Lung (tissue), 12 donors: ENCODE data around the gene ANXA1. TPM values are rescaled to one million over a fixed set of nuclear protein-coding genes. Genes with fewer than 3 reads are reported as not detected.

ENCODE experiments used
- ATAC-seq: fragments of 200-7000 bp; cut with Tn5 transposase; one replicate; pipeline ENCODE4 v1.9.1; 2020; ENCODE audit warnings: moderate number of reproducible peaks; ENCODE audit not compliant: insufficient read depth, low FRiP score
- DNase-seq, 3 donors: peaks; one replicate each; pipeline ENCODE4 v3.0.0-alpha.2; 2013 to 2017
- H3K27ac ChIP-seq, 2 donors: one replicate each; pipeline ENCODE4 v1.5.1; 2013; ENCODE audit warnings: mild to moderate bottlenecking in 2 of 2, moderate library complexity in 2 of 2, control low read depth in 1 of 2, inconsistent platforms in 1 of 2, low read depth in 1 of 2, low read length in 1 of 2
- H3K27me3 ChIP-seq, 3 donors: one replicate each; pipeline ENCODE4 v1.5.1; 2013; ENCODE audit warnings: low read length in 2 of 3; ENCODE audit not compliant: control insufficient read depth in 3 of 3, insufficient read depth in 3 of 3
- H3K36me3 ChIP-seq, 4 donors: one replicate each; pipeline ENCODE4 v1.5.1; 2013; ENCODE audit warnings: low read length in 4 of 4, mild to moderate bottlenecking in 1 of 4, moderate library complexity in 1 of 4; ENCODE audit not compliant: control insufficient read depth in 4 of 4, insufficient read depth in 4 of 4
- H3K4me1 ChIP-seq, 5 donors: one replicate each; pipeline ENCODE4 v1.5.1; 2013; ENCODE audit warnings: low read length in 5 of 5, mild to moderate bottlenecking in 2 of 5, moderate library complexity in 1 of 5; ENCODE audit not compliant: control insufficient read depth in 5 of 5, insufficient read depth in 5 of 5
- H3K4me3 ChIP-seq: one replicate; pipeline ENCODE4 v1.5.1; 2013; ENCODE audit warnings: mild to moderate bottlenecking, control low read depth, moderate library complexity
- H3K9ac ChIP-seq, 2 donors: one replicate each; pipeline ENCODE4 v1.5.1; 2013; ENCODE audit warnings: low read length in 2 of 2, control low read depth in 1 of 2; ENCODE audit not compliant: insufficient read depth in 1 of 2
- H3K9me3 ChIP-seq, 4 donors: one replicate each; pipeline ENCODE4 v1.5.1; 2013; ENCODE audit warnings: low read length in 3 of 4, mild to moderate bottlenecking in 1 of 4, moderate library complexity in 1 of 4; ENCODE audit not compliant: control insufficient read depth in 4 of 4, insufficient read depth in 3 of 4
- WGBS, 2 donors: extraction: QIAGEN DNeasy Blood & Tissue Kit; methylation state at CpG; one replicate each; pipeline ENCODE4 v1.1.7; 2013; 5-methylcytosine and 5-hydroxymethylcytosine counted together
- polyA plus RNA-seq, 2 donors: library from polyadenylated mRNA; stranded (reverse); fragments of 200-250 nt; gene quantifications; one replicate each; pipeline ENCODE4 v1.2.1, GENCODE V29; 2013
- total RNA-seq, 2 donors: library from RNA; depleted of rRNA in 1 of 2; stranded (reverse); fragments of >200 nt in 1 of 2; gene quantifications; one replicate each; pipeline ENCODE4 v1.2.1, GENCODE V29; 2014 to 2021
- TF ChIP-seq, protein P1 (sequence below): IDR thresholded peaks from 2 replicates; pipeline ENCODE4 v1.5.1; 2012; ENCODE audit warnings: mild to moderate bottlenecking; ENCODE audit errors: control extremely low read depth, extremely low read depth
- donor health status: control.
- donor health status: control.
- donor health status: Bipolar disorder and iron deficiency.
- donor health status: healthy.
- donor health status: DM: yes; HTN: yes; CAD: no.

The ANXA1 gene
- total and polyA plus RNA-seq, 4 donors, result 234 to 477 (median 410) TPM

DNA sequence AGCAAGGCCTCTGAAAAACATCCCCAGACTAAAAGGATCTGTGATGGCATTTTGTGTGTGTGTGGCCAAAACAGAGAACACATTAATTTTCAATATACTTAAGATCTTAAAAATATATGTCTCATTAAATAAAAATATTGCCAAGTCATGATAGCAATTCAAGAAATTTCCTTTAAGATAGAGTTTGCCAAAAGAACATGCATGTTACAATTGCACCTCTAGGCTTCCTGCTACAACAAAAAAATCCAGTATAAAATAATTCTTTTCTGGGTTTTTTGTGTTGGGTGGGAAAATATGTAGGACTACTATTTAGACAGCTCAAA, 5.2 kb downstream of the ANXA1 start:
- TF ChIP-seq, protein P1, sequence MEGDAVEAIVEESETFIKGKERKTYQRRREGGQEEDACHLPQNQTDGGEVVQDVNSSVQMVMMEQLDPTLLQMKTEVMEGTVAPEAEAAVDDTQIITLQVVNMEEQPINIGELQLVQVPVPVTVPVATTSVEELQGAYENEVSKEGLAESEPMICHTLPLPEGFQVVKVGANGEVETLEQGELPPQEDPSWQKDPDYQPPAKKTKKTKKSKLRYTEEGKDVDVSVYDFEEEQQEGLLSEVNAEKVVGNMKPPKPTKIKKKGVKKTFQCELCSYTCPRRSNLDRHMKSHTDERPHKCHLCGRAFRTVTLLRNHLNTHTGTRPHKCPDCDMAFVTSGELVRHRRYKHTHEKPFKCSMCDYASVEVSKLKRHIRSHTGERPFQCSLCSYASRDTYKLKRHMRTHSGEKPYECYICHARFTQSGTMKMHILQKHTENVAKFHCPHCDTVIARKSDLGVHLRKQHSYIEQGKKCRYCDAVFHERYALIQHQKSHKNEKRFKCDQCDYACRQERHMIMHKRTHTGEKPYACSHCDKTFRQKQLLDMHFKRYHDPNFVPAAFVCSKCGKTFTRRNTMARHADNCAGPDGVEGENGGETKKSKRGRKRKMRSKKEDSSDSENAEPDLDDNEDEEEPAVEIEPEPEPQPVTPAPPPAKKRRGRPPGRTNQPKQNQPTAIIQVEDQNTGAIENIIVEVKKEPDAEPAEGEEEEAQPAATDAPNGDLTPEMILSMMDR, result no peak
- DNase-seq, result no peak
- Histone ChIP-seq H3K4me3 (no peak overlapping the region), H3K27me3 (no peaks in the 10 kb centered on the region), H3K9me3 (no peaks in the 10 kb centered on the region), H3K9ac (no peak overlapping the region), H3K27ac (no peak overlapping the region), H3K36me3 (peaks cover 0 to 8% (median 3%) of the 10 kb centered on the region in 4 donors), H3K4me1 (peaks cover 0 to 12% (median 0%) of the 10 kb centered on the region in 5 donors)
- no peak for ATAC-seq

DNA sequence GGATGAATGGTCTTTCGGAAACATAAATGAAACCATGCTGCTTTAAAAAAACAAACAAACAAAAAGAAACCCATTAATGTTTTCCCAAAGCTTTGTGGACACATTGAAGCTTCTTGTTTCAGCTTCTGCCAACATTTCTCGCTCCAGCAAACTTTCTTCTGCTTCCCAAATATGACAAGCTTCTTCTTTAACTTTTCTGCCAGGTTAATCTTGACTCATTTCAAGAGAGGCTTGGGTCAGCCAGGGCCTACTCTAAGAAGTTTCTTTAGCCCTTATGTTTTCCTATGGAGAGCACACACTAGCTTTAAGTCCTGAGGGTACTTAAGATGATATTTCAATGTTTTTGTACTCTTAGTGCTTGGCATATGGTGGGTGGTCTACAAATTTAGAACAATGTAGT, 6.1 kb downstream of the ANXA1 start:
- H3K27ac ChIP-seq, result no peak overlapping the region
- H3K36me3 ChIP-seq, result peaks cover 0 to 10% (median 4%) of the 10 kb centered on the region in 4 donors
- no peaks in the 10 kb centered on the region for H3K27me3 ChIP-seq

DNA sequence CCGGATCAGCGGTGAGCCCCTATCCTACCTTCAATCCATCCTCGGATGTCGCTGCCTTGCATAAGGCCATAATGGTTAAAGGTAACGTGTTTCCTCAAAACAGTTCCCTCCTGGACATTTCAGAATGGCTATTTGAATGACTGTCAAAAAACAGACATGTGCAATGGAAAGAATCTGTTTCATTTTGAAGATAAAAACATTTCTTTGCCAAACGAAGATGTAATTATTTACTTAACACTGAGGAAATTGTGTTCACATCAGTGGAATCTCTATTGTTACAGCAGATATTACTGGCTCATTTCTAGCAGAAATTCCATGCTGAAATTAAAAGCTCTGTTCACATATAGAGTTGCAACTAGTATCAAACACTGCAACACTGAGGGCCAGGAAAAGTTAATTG, 7.1 kb downstream of the ANXA1 start:
- Histone ChIP-seq H3K9me3 (no peaks in the 10 kb centered on the region), H3K27me3 (no peaks in the 10 kb centered on the region), H3K27ac (no peak overlapping the region), H3K36me3 (peaks cover 0 to 16% (median 8%) of the 10 kb centered on the region in 4 donors), H3K4me1 (peaks cover 0 to 12% (median 0%) of the 10 kb centered on the region in 5 donors), H3K9ac (no peak overlapping the region), H3K4me3 (no peak overlapping the region)
- no peak for ATAC-seq
- TF ChIP-seq, protein P1, result no peak
- WGBS, 2 donors, result 71 to 79% methylated on average over 6 of the region's 6 CpGs
- DNase-seq, result no peak

More for the DNA sequence above, 6.1 kb downstream of the ANXA1 start:
- WGBS, 2 donors, result 73 to 79% methylated on average over 2 of the region's 2 CpGs
- peaks cover 0 to 12% (median 0%) of the 10 kb centered on the region in 5 donors for H3K4me1 ChIP-seq
- ATAC-seq, result no peak
- H3K9ac ChIP-seq, result no peak overlapping the region
- H3K9me3 ChIP-seq, result no peaks in the 10 kb centered on the region
- H3K4me3 ChIP-seq, result no peak overlapping the region
- TF ChIP-seq, protein P1, result no peak
- DNase-seq, result no peak

DNA sequence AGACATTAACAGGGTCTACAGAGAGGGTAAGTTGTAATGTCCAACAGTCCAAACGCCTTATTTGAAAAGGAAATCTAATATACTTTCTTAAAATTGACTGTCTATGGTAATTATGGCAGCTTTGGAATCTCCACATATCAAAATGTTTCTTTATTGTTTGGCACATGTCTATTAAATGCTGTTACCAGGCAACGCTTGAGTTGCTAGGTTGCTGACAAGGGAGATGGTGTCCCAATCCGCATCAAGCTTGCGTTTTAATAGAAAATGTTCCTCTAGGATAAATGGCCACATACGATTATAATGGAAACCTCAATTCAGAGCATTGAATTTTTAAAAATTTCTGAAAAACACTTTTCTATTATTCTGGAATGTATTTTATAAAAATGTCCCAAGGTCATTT, 9.2 kb downstream of the ANXA1 start:
- DNase-seq (no peak), ATAC-seq (no peak)
- no peaks in the 10 kb centered on the region for H3K9me3 ChIP-seq
- no peak overlapping the region for H3K9ac ChIP-seq
- no peaks in the 10 kb centered on the region for H3K27me3 ChIP-seq
- peaks cover 0 to 6% (median 0%) of the 10 kb centered on the region in 5 donors for H3K4me1 ChIP-seq
- WGBS, 2 donors, result 97 to 98% methylated on average over 5 of the region's 5 CpGs
- no peak overlapping the region for H3K27ac ChIP-seq
- TF ChIP-seq, protein P1, result no peak
- peaks cover 0 to 17% (median 10%) of the 10 kb centered on the region in 4 donors for H3K36me3 ChIP-seq
- H3K4me3 ChIP-seq, result no peak overlapping the region
